Heart left ventricle (tissue), 16 donors: ENCODE measurements around the gene TTYH1. TPM values are rescaled to one million over a fixed set of nuclear protein-coding genes. Genes with fewer than 3 reads are reported as not detected.
"Not testable (repeated sequence)": the region's sequence is repeated elsewhere in the genome, so short reads cannot be mapped to it uniquely, and the experiment has no call there.

Experiments used
- ATAC-seq, 4 donors: fragments of 200-7000 bp; cut with Tn5 transposase; one replicate each; pipeline ENCODE4 v1.9.1; 2020 to 2022; ENCODE audit warnings: moderate library complexity in 4 of 4, mild to moderate bottlenecking in 3 of 4, moderate number of reproducible peaks in 1 of 4
- DNase-seq, 5 donors: peaks; one replicate each; pipeline ENCODE4 v3.0.0-alpha.2; 2020
- H3K27ac ChIP-seq, 12 donors: fragments of 200-600 bp; sonication (generic) in 4 of 12; one replicate each; pipeline versions ENCODE4 v1.5.0 to v1.8.0; 2016 to 2022; ENCODE audit warnings: mild to moderate bottlenecking in 2 of 12
- H3K27me3 ChIP-seq, 9 donors: fragments of 200-600 bp; sonication (generic) in 2 of 9; one replicate each; pipeline versions ENCODE4 v1.5.1 to v1.8.0; 2016 to 2022; ENCODE audit warnings: mild to moderate bottlenecking in 3 of 9
- H3K36me3 ChIP-seq, 9 donors: fragments of 200-600 bp; sonication (generic) in 2 of 9; one replicate each; pipeline versions ENCODE4 v1.5.0 to v1.8.0; 2018 to 2022; ENCODE audit warnings: mild to moderate bottlenecking in 2 of 9
- H3K4me1 ChIP-seq, 12 donors: fragments of 200-600 bp; sonication (generic) in 4 of 12; one replicate each; pipeline versions ENCODE4 v1.5.0 to v1.8.0; 2016 to 2022; ENCODE audit warnings: mild to moderate bottlenecking in 3 of 12
- H3K4me3 ChIP-seq, 12 donors: fragments of 200-600 bp; sonication (generic) in 4 of 12; one replicate each; pipeline versions ENCODE4 v1.5.0 to v1.8.0; 2017 to 2022; ENCODE audit warnings: mild to moderate bottlenecking in 9 of 12, moderate library complexity in 4 of 12
- H3K9me3 ChIP-seq, 12 donors: fragments of 200-600 bp; sonication (generic) in 4 of 12; one replicate each; pipeline versions ENCODE4 v1.5.0 to v1.8.0; 2016 to 2022; ENCODE audit warnings: mild to moderate bottlenecking in 1 of 12
- POLR2A ChIP-seq, 2 donors: fragments of 450-650 bp; IDR thresholded peaks; one replicate each; pipeline ENCODE4 v1.6.1; 2017; ENCODE audit warnings: antibody characterized with exemption in 2 of 2, mild to moderate bottlenecking in 2 of 2, moderate library complexity in 2 of 2
- WGBS, 4 donors: extraction: QIAGEN DNeasy Blood & Tissue Kit in 2 of 4; methylation state at CpG; one replicate each; pipeline versions ENCODE4 v1.1.5 to v1.1.7; 2013 to 2018; 5-methylcytosine and 5-hydroxymethylcytosine counted together
- intact Hi-C, 10 donors: fragments of 100-400 bp; cut with DNase I; formaldehyde crosslinking; loops; one replicate each; pipeline versions ENCODE4 v1.11.1 to v1.14.2; 2022
- polyA plus RNA-seq, 2 donors: library from polyadenylated mRNA; stranded (reverse); fragments of 200-250 nt; gene quantifications; one replicate each; pipeline ENCODE4 v1.2.3, GENCODE V29; 2013
- total RNA-seq, 9 donors: library from RNA; depleted of rRNA in 2 of 9; stranded (reverse); fragments of >200 nt in 2 of 9; fragmentation: NEBNext Ultra II Directional in 3 of 9; extraction: Animal tissue kit (Norgen Biotek cat#: 25700) in 3 of 9; gene quantifications; one replicate each; pipeline versions ENCODE4 v1.1.0 to v1.2.4, GENCODE V29; 2016 to 2023
- TF ChIP-seq, protein P1 (sequence below), 12 donors: fragments of 200-600 bp; sonication (generic) in 4 of 12; IDR thresholded peaks; one replicate each; pipeline versions ENCODE4 v1.5.0 to v1.8.0; 2018 to 2022; ENCODE audit warnings: antibody characterized with exemption in 12 of 12, mild to moderate bottlenecking in 5 of 12
- donor health status: ischemic (EF 13 %, LVEDD 7.1; RV severe dilation, severe dysfunction).
- donor health status: healthy with polysubstance abuse.
- donor health status: DM: no; HTN: yes; CAD: no.
- donor health status: DM: no; HTN: no; CAD: no.
- donor health status: ischemic (EF 25% LVEDD 6.9; RV normal size, moderate dysfunction).
- donor health status: ischemic (EF 25% LVEDD 5.7; RV mildly dilated, moderate dysfunction).
- donor health status: healthy.
- donor health status: DM: yes; HTN: yes; CAD: no.
- donor health status: ischemic (EF 35%, LVEDD 5.7; RV mildly dilated, moderate dysfunction).
- donor health status: nonischemic (EF 11% LVEDD 7.7; RV severe dilation, severe dysfunction).
- donor health status: DM: yes; HTN: yes; CAD: no.
- donor health status: PGD.
- donor health status: ischemic (EF 29% LVEDD 5.4; RV normal size, mild dysfunction).
- donor health status: nonischemic (EF 23%, LVEDD 6.1; RV moderate dilation, normal function).

Gene TTYH1
- total and polyA plus RNA-seq, 11 donors: 0.46 to 6.9 (median 1.1) TPM

DNA sequence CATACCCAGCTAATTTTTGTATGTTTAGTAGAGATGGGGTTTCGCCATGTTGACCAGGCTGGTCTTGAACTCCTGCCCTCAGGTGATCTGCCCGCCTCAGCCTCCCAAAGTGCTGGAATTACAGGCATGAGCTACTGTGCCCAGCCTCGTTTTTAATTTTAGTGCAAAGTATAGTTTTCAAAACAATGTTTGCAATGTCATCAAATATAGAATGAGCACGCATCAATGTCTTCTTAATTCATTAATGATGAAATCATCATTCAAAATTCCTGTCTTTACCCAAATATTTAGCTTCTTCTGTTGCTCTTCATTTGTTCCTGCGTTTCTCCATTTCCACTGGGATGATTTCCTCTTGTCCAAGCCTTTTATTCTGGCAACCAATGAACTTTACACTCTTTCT, 43.8 kb upstream of the TTYH1 start:
- H3K9me3 ChIP-seq, H3K4me3 ChIP-seq, ATAC-seq, DNase-seq, H3K36me3 ChIP-seq, intact Hi-C loops: not testable (repeated sequence)
- peaks cover 0 to 17% (median 0%) of the 10 kb centered on the region in 9 donors for H3K27me3 ChIP-seq
- peaks cover 0 to 54% (median 0%) of the 10 kb centered on the region in 12 donors for H3K4me1 ChIP-seq
- peak overlapping the region in 1 of 12 donors; percentile 90 for H3K27ac ChIP-seq
- 69 to 75% (median 72%) methylated on average over 5 of the region's 5 CpGs for WGBS, 4 donors

DNA sequence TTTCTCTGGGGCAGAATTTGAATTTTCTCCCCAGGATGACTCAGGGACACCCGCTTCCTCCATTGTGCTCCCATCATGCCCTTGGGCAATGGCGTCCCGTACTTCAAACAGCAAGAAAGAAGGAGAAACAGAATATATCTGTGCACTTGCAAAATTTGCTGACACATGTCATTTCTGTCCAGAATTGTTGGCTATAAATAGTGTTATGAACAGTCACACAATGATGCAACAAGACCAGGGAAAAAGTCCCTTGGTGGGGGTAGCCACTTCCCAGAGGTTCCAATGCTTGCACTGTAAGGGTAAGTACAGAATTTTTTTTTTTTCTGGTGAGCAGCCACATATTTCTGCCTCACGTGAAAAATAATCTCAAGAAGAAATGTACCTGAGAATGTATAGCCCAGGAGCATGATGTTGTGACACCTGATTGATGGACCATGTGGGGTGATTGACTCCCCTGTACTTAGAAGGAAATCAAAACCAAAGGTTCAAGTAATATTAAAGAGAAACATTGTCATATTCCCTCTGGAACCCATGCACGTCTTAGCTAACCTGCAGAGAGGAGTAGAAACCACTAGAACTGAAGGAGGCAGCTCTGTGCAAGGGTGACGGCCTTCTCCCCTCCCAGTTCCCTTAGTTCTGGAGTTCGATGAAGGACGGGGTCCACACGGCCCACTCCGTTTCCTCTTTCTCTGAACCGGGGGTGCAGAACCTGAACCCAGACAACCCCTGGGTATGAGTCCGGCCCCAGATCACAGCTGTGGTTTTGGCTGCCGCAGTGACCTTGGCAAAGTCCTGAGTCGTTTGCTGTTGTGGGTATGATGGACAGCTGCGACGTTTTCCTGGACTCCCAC, 41.3 kb upstream of the TTYH1 start:
- H3K27me3 ChIP-seq: peaks cover 0 to 22% (median 0%) of the 10 kb centered on the region in 9 donors
- peak overlapping the region in 2 of 12 donors; percentile 22 to 90 for H3K27ac ChIP-seq
- no peaks in the 10 kb centered on the region for H3K36me3 ChIP-seq
- H3K4me1 ChIP-seq: peaks cover 0 to 68% (median 0%) of the 10 kb centered on the region in 12 donors
- peak in 2 of 5 donors; percentile 52 to 54 for DNase-seq
- ATAC-seq: peak; percentile 44 to 75 (median 66)
- 73 to 78% (median 76%) methylated on average over 12 to 16 of the region's 16 CpGs for WGBS, 4 donors
- no peak for TF ChIP-seq POLR2A (IDR thresholded peaks at IDR 0.05)
- TF ChIP-seq, protein P1, sequence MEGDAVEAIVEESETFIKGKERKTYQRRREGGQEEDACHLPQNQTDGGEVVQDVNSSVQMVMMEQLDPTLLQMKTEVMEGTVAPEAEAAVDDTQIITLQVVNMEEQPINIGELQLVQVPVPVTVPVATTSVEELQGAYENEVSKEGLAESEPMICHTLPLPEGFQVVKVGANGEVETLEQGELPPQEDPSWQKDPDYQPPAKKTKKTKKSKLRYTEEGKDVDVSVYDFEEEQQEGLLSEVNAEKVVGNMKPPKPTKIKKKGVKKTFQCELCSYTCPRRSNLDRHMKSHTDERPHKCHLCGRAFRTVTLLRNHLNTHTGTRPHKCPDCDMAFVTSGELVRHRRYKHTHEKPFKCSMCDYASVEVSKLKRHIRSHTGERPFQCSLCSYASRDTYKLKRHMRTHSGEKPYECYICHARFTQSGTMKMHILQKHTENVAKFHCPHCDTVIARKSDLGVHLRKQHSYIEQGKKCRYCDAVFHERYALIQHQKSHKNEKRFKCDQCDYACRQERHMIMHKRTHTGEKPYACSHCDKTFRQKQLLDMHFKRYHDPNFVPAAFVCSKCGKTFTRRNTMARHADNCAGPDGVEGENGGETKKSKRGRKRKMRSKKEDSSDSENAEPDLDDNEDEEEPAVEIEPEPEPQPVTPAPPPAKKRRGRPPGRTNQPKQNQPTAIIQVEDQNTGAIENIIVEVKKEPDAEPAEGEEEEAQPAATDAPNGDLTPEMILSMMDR (IDR thresholded peaks at IDR 0.05): no peak
- H3K9me3 ChIP-seq: no peaks in the 10 kb centered on the region
- peak overlapping the region in 1 of 12 donors; percentile 50 for H3K4me3 ChIP-seq
- intact Hi-C loops: no loop called here

DNA sequence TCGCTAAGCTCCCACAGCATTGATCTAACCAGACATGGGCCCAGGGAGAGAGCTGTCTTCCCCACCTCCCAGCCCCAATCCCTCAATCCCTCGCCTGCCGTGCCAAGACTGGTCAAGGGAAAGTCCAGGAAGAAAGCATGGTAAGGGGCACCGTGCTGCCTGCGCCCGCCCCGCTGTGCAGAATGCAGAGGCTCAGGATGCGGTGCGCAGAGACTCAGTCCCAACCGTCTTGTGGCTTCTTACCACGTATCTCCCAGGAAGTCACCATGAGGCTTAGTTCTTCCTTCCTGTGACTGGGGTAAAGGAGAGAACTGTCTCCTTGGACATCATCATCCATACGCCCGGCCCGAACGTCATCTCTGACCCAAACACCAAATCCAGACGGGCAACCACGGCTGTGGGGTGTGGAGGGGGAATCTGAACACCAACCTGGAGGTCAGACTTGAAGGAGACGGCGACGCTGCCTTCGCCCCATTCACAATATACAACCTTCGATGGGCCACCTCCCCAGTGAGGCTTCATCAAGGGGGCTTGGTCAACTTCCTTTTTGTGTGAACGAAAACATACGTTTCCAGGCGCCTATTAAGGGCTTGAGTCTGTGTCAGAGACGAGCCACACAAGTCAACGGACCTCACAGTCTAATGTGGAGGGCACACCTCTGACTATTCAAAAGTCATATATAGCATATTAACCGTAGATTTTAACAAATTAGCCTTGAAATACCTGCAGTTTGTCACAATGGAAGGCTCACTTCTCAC, 39.9 kb upstream of the TTYH1 start:
- Histone ChIP-seq H3K27me3 (peaks cover 0 to 27% (median 0%) of the 10 kb centered on the region in 9 donors), H3K4me1 (peaks cover 0 to 71% (median 0%) of the 10 kb centered on the region in 12 donors), H3K27ac (peak overlapping the region in 4 of 12 donors; percentile 29 to 90 (median 46)), H3K4me3 (peak overlapping the region in 2 of 12 donors; percentile 24 to 50)
- ATAC-seq: peak; percentile 10 to 64 (median 22)
- H3K36me3 ChIP-seq, DNase-seq, H3K9me3 ChIP-seq, intact Hi-C loops: not testable (repeated sequence)
- 78 to 89% (median 80%) methylated on average over 19 to 28 of the region's 28 CpGs for WGBS, 4 donors

DNA sequence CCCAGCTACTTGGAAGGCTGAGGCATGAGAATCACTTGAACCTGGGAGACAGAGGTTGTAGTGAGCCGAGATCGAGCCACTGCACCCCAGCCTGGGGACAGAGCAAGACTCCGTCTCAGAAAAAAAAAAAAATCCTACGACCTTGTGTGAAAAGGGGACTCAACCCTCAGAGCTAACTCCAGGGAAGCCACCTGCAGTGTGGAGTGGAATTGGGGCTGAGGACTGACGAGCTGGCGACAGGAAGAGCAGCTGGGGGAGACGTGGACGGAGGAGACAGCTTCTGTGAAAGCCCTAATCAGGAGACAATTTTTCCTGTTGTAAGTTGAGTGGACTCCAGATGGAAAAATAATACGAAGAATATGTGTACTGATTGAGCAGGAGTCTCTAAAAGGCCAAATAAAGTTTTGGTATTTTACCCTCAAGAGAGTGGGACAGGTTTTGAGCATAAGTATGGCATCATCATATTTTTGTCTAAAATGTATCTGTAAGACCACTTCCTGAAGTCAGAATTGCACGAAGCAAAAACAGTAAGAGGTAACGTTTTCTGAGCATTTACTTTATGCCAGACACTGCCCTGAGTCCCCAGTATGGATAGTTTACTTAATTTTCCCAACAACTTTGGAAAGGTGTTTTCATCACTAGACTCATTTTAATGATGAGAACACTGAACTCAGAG, 38.5 kb upstream of the TTYH1 start:
- intact Hi-C loops: no loop called here
- no peaks in the 10 kb centered on the region for H3K36me3 ChIP-seq
- H3K4me1 ChIP-seq: peaks cover 0 to 62% (median 0%) of the 10 kb centered on the region in 12 donors
- TF ChIP-seq, protein P1 (IDR thresholded peaks at IDR 0.05): no peak
- no peak for TF ChIP-seq POLR2A (IDR thresholded peaks at IDR 0.05)
- no peak for DNase-seq
- H3K9me3 ChIP-seq: no peaks in the 10 kb centered on the region
- peaks cover 0 to 32% (median 0%) of the 10 kb centered on the region in 9 donors for H3K27me3 ChIP-seq
- H3K4me3 ChIP-seq: no peak overlapping the region
- 44 to 51% (median 48%) methylated on average over 11 of the region's 11 CpGs for WGBS, 4 donors
- H3K27ac ChIP-seq: peak overlapping the region in 1 of 12 donors; percentile 90
- no peak for ATAC-seq
